Upper lobe of left lung (tissue), 6 donors: ENCODE measurements around the gene NAT9. TPM values are rescaled to one million over a fixed set of nuclear protein-coding genes. Genes with fewer than 3 reads are reported as not detected.

ENCODE experiments used
- ATAC-seq, 2 donors: fragments of 200-7000 bp; cut with Tn5 transposase; one replicate each; pipeline ENCODE4 v1.9.1; 2022; ENCODE audit warnings: mild to moderate bottlenecking in 2 of 2, moderate library complexity in 2 of 2; ENCODE audit not compliant: low FRiP score in 2 of 2
- DNase-seq, 2 donors: peaks; one replicate each; pipeline ENCODE4 v3.0.0-alpha.2; 2019 to 2020
- H3K27ac ChIP-seq, 4 donors: fragments of 200-600 bp; sonication (generic); one replicate each; pipeline ENCODE4 v1.5.1; 2016 to 2019
- H3K27me3 ChIP-seq, 4 donors: fragments of 200-600 bp; sonication (generic); one replicate each; pipeline ENCODE4 v1.5.1; 2017 to 2019
- H3K36me3 ChIP-seq, 4 donors: fragments of 200-600 bp; sonication (generic); one replicate each; pipeline ENCODE4 v1.5.1; 2016 to 2019
- H3K4me1 ChIP-seq, 4 donors: fragments of 200-600 bp; sonication (generic); one replicate each; pipeline ENCODE4 v1.5.1; 2018 to 2019
- H3K4me3 ChIP-seq, 4 donors: fragments of 200-600 bp; sonication (generic); one replicate each; pipeline ENCODE4 v1.5.1; 2017 to 2019; ENCODE audit warnings: mild to moderate bottlenecking in 2 of 4, moderate library complexity in 1 of 4
- H3K9me3 ChIP-seq, 4 donors: fragments of 200-600 bp; sonication (generic); one replicate each; pipeline ENCODE4 v1.5.1; 2018 to 2019
- CTCF ChIP-seq, 6 experiments: fragments of 450-650 bp in 4 of 6; fragments of 200-600 bp in 2 of 6; sonication (generic) in 2 of 6; IDR thresholded peaks; one replicate each; pipeline ENCODE4 v1.5.1; 2016 to 2019; ENCODE audit warnings: antibody characterized with exemption in 6 of 6
- EP300 ChIP-seq, 4 donors: sonication (generic); formaldehyde crosslinking; IDR thresholded peaks; one replicate each; pipeline ENCODE4 v1.5.1; 2017; ENCODE audit warnings: antibody characterized with exemption in 4 of 4, control low read depth in 2 of 4
- POLR2A ChIP-seq, 4 donors: fragments of 450-650 bp; IDR thresholded peaks; one replicate each; pipeline ENCODE4 v1.5.1; 2016 to 2017; ENCODE audit warnings: antibody characterized with exemption in 4 of 4, mild to moderate bottlenecking in 2 of 4
- POLR2AphosphoS5 ChIP-seq, 2 donors: sonication (generic); formaldehyde crosslinking; IDR thresholded peaks; one replicate each; pipeline ENCODE4 v1.5.1; 2017; ENCODE audit warnings: antibody characterized with exemption in 2 of 2
- WGBS, 2 donors: methylation state at CpG; one replicate each; pipeline ENCODE4 v1.1.5; 2017 to 2018; 5-methylcytosine and 5-hydroxymethylcytosine counted together
- total RNA-seq, 6 donors: library from RNA; depleted of rRNA in 4 of 6; stranded (reverse); fragments of >200 nt in 4 of 6; gene quantifications; one replicate each; pipeline versions ENCODE4 v1.1.0 to v1.2.1, GENCODE V29; 2016 to 2021
- donor health status: DM: no; HTN: no; CAD: no; lungs with moderate emphysema.
- donor health status: DM: no; HTN: yes; CAD: no; lungs with severe emphysema.

Gene NAT9
- total RNA-seq, 6 donors from 2014 or later, result 16.1 to 78.6 (median 41.7) TPM

GRCh38 chr17:74763565-74764387 lies 12.4 kb downstream of the NAT9 start:
- H3K27ac ChIP-seq, result no peak overlapping the region
- H3K36me3 ChIP-seq, result peaks cover 0 to 19% (median 8%) of the 10 kb centered on the region in 4 donors
- 65 to 72% methylated on average over 7 to 16 of the region's 16 CpGs for WGBS, 2 donors
- H3K4me1 ChIP-seq, result peaks cover 27 to 45% (median 37%) of the 10 kb centered on the region in 4 donors
- no peaks in the 10 kb centered on the region for H3K27me3 ChIP-seq
- H3K4me3 ChIP-seq, result no peak overlapping the region
- DNase-seq (no peak), ATAC-seq (no peak)
- no peaks in the 10 kb centered on the region for H3K9me3 ChIP-seq
- TF ChIP-seq POLR2A (IDR thresholded peaks at IDR 0.05) (no peak), CTCF (IDR thresholded peaks at IDR 0.05) (no peak), EP300 (IDR thresholded peaks at IDR 0.05) (no peak), POLR2AphosphoS5 (IDR thresholded peaks at IDR 0.05) (no peak)

GRCh38 chr17:74761931-74762330 lies 14.2 kb downstream of the NAT9 start:
- no peaks in the 10 kb centered on the region for H3K9me3 ChIP-seq
- H3K27me3 ChIP-seq, result no peaks in the 10 kb centered on the region
- no peak for ATAC-seq
- H3K36me3 ChIP-seq, result peaks cover 0 to 11% (median 4%) of the 10 kb centered on the region in 4 donors
- 95 to 96% methylated on average over 4 to 11 of the region's 11 CpGs for WGBS, 2 donors
- H3K4me1 ChIP-seq, result peaks cover 45 to 63% (median 52%) of the 10 kb centered on the region in 4 donors
- no peak overlapping the region for H3K4me3 ChIP-seq
- H3K27ac ChIP-seq, result no peak overlapping the region
- TF ChIP-seq POLR2A (IDR thresholded peaks at IDR 0.05) (no peak), EP300 (IDR thresholded peaks at IDR 0.05) (no peak), POLR2AphosphoS5 (IDR thresholded peaks at IDR 0.05) (no peak), CTCF (IDR thresholded peaks at IDR 0.05) (no peak)
- DNase-seq, result no peak

DNA sequence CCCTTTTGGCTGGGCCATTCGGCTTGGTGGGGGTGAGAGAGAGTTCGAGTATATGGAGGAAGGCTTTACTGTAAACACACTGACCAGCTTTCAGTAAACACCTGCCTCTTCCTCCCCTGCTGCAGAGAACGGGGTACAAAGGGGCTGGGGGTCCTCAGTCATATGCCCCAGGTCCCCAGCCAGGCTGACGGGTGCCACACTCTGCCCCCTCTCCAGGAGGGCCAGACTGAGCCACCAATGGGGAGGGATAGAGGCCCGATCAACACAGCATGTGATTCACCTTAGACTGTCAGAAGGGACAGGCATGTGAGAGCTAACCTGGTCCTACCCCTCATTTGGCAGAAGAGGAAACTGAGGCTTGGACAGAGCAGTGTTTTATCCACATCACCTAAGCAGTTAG lies 14.7 kb downstream of the NAT9 start:
- Histone ChIP-seq H3K4me3 (no peak overlapping the region), H3K27me3 (no peaks in the 10 kb centered on the region), H3K27ac (peak overlapping the region in 2 of 4 donors; percentile 45 to 69), H3K4me1 (peaks cover 46 to 69% (median 55%) of the 10 kb centered on the region in 4 donors), H3K36me3 (peaks cover 0 to 9% (median 3%) of the 10 kb centered on the region in 4 donors), H3K9me3 (no peaks in the 10 kb centered on the region)
- ATAC-seq, result no peak
- WGBS, 2 donors, result 50 to 63% methylated on average over 2 to 5 of the region's 5 CpGs
- DNase-seq, result no peak
- TF ChIP-seq CTCF (IDR thresholded peaks at IDR 0.05) (no peak), EP300 (IDR thresholded peaks at IDR 0.05) (no peak), POLR2AphosphoS5 (IDR thresholded peaks at IDR 0.05) (no peak), POLR2A (IDR thresholded peaks at IDR 0.05) (no peak)

DNA sequence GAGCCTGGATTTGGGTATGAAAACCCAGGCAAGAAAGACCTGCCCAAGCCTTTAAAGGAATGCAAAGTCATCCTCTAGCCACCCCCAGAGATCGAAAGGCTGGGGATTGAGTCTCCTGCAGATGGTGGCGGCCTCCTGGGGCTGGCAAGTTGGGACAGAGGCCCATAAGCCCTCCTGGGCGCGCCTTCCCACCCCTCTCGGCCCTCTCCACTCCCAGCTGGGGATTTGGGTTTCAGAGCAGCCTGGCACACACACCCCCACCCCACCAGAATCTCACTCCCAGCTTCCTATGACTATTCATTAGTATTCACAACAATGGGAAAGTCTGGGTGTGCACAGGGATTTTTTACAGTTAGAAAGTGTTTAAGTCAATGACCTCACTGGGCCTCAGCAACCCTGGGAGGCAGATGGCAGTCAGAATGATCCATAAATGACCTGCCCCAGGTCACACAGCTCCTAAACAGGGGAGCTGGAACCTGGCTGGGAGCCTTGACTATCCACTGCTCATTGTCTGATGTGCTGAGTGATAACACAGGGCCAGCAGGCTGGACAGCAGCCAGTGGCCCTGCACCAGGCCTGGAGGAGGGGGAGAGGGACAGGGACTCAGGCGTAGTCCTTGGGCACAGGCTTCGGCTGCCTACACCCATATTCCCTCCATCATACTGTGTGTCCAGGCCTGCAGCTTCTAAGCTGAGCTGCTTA lies 15.6 kb downstream of the NAT9 start:
- no peaks in the 10 kb centered on the region for H3K9me3 ChIP-seq
- peak overlapping the region; percentile 12 to 69 (median 54) for H3K27ac ChIP-seq
- WGBS, 2 donors, result 61 to 66% methylated on average over 6 to 7 of the region's 7 CpGs
- peaks cover 46 to 72% (median 55%) of the 10 kb centered on the region in 4 donors for H3K4me1 ChIP-seq
- H3K4me3 ChIP-seq, result no peak overlapping the region
- no peaks in the 10 kb centered on the region for H3K27me3 ChIP-seq
- no peak for DNase-seq
- TF ChIP-seq CTCF (IDR thresholded peaks at IDR 0.05), result no peak
- no peak for TF ChIP-seq EP300 (IDR thresholded peaks at IDR 0.05)
- no peak for TF ChIP-seq POLR2AphosphoS5 (IDR thresholded peaks at IDR 0.05)
- TF ChIP-seq POLR2A (IDR thresholded peaks at IDR 0.05), result no peak
- ATAC-seq, result no peak
- H3K36me3 ChIP-seq, result peaks cover 0 to 9% (median 3%) of the 10 kb centered on the region in 4 donors
